Activated B cell treated with CpG ODN at 0.5 μM for 24 hours (primary cell): ENCODE data around the gene CYB561D1. TPM values are rescaled to one million over a fixed set of nuclear protein-coding genes. Genes with fewer than 3 reads are reported as not detected.

Source experiments
- ATAC-seq: fragments of 200-7000 bp; cut with Tn5 transposase; one replicate; pipeline ENCODE4 v1.10.0; 2021; ENCODE audit warnings: low read depth, mild to moderate bottlenecking, moderate library complexity
- CTCF ChIA-PET: fragments of 350-600 bp; sonication (Branson Sonifier 250); formaldehyde crosslinking; loops from one replicate; lab custom pipeline; 2021; ENCODE audit warnings: antibody characterized with exemption; lab: Charles Lee
- POLR2A ChIA-PET: fragments of 350-600 bp; sonication (Branson Sonifier 250); formaldehyde crosslinking; loops from one replicate; lab custom pipeline; 2021; ENCODE audit warnings: antibody characterized with exemption; lab: Charles Lee
- DNase-seq: peaks from one replicate; pipeline ENCODE4 v3.0.0; 2022
- H3K27ac Mint-ChIP-seq: one replicate; pipeline ENCODE4 v1.8.0; 2020; ENCODE audit warnings: mixed read lengths
- H3K27me3 Mint-ChIP-seq: one replicate; pipeline ENCODE4 v1.8.0; 2021; ENCODE audit warnings: mixed read lengths
- H3K36me3 Mint-ChIP-seq: one replicate; pipeline ENCODE4 v1.8.0; 2021; ENCODE audit warnings: low read depth, mixed read lengths
- H3K4me1 Mint-ChIP-seq: one replicate; pipeline ENCODE4 v1.8.0; 2021; ENCODE audit warnings: mixed read lengths
- H3K4me3 Mint-ChIP-seq: one replicate; pipeline ENCODE4 v1.8.0; 2020; ENCODE audit warnings: mild to moderate bottlenecking, mixed read lengths
- H3K9me3 Mint-ChIP-seq: one replicate; pipeline ENCODE4 v1.8.0; 2020; ENCODE audit warnings: mixed read lengths
- CTCF ChIP-seq: fragments of 200-600 bp; IDR thresholded peaks from one replicate; pipeline ENCODE4 v1.8.0; 2022; ENCODE audit warnings: antibody characterized with exemption, mild to moderate bottlenecking
- intact Hi-C: fragments of 100-400 bp; cut with micrococcal nuclease; formaldehyde crosslinking; loops from one replicate; pipeline ENCODE4 v1.15.1; 2024
- total RNA-seq: library from RNA; stranded (reverse); gene quantifications from 2 replicates; pipeline ENCODE4 v1.2.3, GENCODE V29; 2022

CYB561D1 gene
- total RNA-seq, 1 donor from 2014 or later, result 18.1 TPM

- intact Hi-C loops, result no loop called here
- Mint-ChIP-seq H3K36me3 (no peaks in the 10 kb centered on the region), H3K4me1 (no peaks in the 10 kb centered on the region), H3K27ac (no peak overlapping the region), H3K9me3 (peaks cover 10% of the 10 kb centered on the region), H3K4me3 (no peak overlapping the region), H3K27me3 (peaks cover 36% of the 10 kb centered on the region)
- no peak for TF ChIP-seq CTCF
- no peak for DNase-seq
- ATAC-seq, result no peak
- CTCF ChIA-PET, result no interaction called here
- POLR2A ChIA-PET, result no interaction called here
Measured at GRCh38 chr1:109457819-109458218, 36.1 kb upstream of the CYB561D1 start.

GRCh38 chr1:109466125-109466451, 27.8 kb upstream of the CYB561D1 start:
- intact Hi-C loops, result loop anchor here (5.0 kb wide), 1 partner anchor 39 kb away; the partner anchor contains the start of gene PSMA5
- peaks cover 63% of the 10 kb centered on the region for H3K27me3 Mint-ChIP-seq
- H3K4me1 Mint-ChIP-seq, result peaks cover 5% of the 10 kb centered on the region
- no peaks in the 10 kb centered on the region for H3K36me3 Mint-ChIP-seq
- ATAC-seq (no peak), DNase-seq (no peak)
- no peaks in the 10 kb centered on the region for H3K9me3 Mint-ChIP-seq
- CTCF ChIA-PET, result no interaction called here
- H3K4me3 Mint-ChIP-seq, result peak overlapping the region; percentile 48
- no peak overlapping the region for H3K27ac Mint-ChIP-seq
- POLR2A ChIA-PET, result no interaction called here
- no peak for TF ChIP-seq CTCF

GRCh38 chr1:109466452-109467300, 27.2 kb upstream of the CYB561D1 start, which contains the start of gene SYPL2:
TSS of gene SYPL2 (plus strand) at chr1:109466546. CDS start at chr1:109466844, 298 bp downstream.
- Mint-ChIP-seq H3K4me3 (peak within 1 kb of the TSS; percentile 48), H3K4me1 (peaks cover 5% of the 10 kb centered on the region)
- CTCF ChIA-PET, result no interaction called here

GRCh38 chr1:109467301-109467777, 26.6 kb upstream of the CYB561D1 start:
- DNase-seq, result no peak
- no peak overlapping the region for H3K27ac Mint-ChIP-seq
- H3K36me3 Mint-ChIP-seq, result no peaks in the 10 kb centered on the region
- peaks cover 5% of the 10 kb centered on the region for H3K4me1 Mint-ChIP-seq
- POLR2A ChIA-PET, result no interaction called here
- H3K27me3 Mint-ChIP-seq, result peaks cover 58% of the 10 kb centered on the region
- peak; percentile 18 for ATAC-seq
- no peak for TF ChIP-seq CTCF
- H3K4me3 Mint-ChIP-seq, result peak overlapping the region; percentile 48
- CTCF ChIA-PET, result interaction anchor here (0.6 kb wide), 1 partner anchor 23 kb away, joined by 3 read pairs; no protein-coding TSS in a partner anchor
- H3K9me3 Mint-ChIP-seq, result no peaks in the 10 kb centered on the region
- intact Hi-C loops, result loop anchor here (5.0 kb wide), 1 partner anchor 40 kb away; the partner anchor contains the start of gene PSMA5

More at GRCh38 chr1:109466452-109467300, 27.2 kb upstream of the CYB561D1 start, which contains the start of gene SYPL2:
- H3K27ac Mint-ChIP-seq, result no peak within 1 kb of the TSS
- intact Hi-C loops, result loop anchor here (5.0 kb wide), 1 partner anchor 39 kb away; the partner anchor contains the start of gene PSMA5
- ATAC-seq (peak; percentile 40), DNase-seq (peak; percentile 31)
- no peak for TF ChIP-seq CTCF
- H3K27me3 Mint-ChIP-seq, result peaks cover 58% of the 10 kb centered on the region
- POLR2A ChIA-PET, result no interaction called here
- H3K36me3 Mint-ChIP-seq, result no peaks in the 10 kb centered on the region
- H3K9me3 Mint-ChIP-seq, result no peaks in the 10 kb centered on the region

GRCh38 chr1:109468061-109468460, 25.8 kb upstream of the CYB561D1 start:
- no peak overlapping the region for H3K4me3 Mint-ChIP-seq

More at GRCh38 chr1:109468061-109468460, 25.8 kb upstream of the CYB561D1 start:
- TF ChIP-seq CTCF, result no peak
- no peak overlapping the region for H3K27ac Mint-ChIP-seq
- H3K27me3 Mint-ChIP-seq, result peaks cover 57% of the 10 kb centered on the region
- intact Hi-C loops, result loop anchor here (5.0 kb wide), 1 partner anchor 41 kb away; the partner anchor contains the start of gene PSMA5
- no peaks in the 10 kb centered on the region for H3K9me3 Mint-ChIP-seq
- peaks cover 5% of the 10 kb centered on the region for H3K4me1 Mint-ChIP-seq
- POLR2A ChIA-PET, result interaction anchor here (0.7 kb wide), 1 partner anchor 26 kb away, joined by 3 read pairs; the partner anchor contains the start of gene CYB561D1
- H3K36me3 Mint-ChIP-seq, result no peaks in the 10 kb centered on the region
- ATAC-seq (no peak), DNase-seq (no peak)
- CTCF ChIA-PET, result no interaction called here
